DMS114 treated with DMSO at 0.1 percent for 48 hours (cell line): Measurements from ENCODE around the gene NRAP.

Source experiments
- DNase-seq: peaks from one replicate; lab custom pipeline; 2025; ENCODE audit not compliant: unreplicated experiment; lab: John Stamatoyannopoulos, UW

Gene NRAP

DNA sequence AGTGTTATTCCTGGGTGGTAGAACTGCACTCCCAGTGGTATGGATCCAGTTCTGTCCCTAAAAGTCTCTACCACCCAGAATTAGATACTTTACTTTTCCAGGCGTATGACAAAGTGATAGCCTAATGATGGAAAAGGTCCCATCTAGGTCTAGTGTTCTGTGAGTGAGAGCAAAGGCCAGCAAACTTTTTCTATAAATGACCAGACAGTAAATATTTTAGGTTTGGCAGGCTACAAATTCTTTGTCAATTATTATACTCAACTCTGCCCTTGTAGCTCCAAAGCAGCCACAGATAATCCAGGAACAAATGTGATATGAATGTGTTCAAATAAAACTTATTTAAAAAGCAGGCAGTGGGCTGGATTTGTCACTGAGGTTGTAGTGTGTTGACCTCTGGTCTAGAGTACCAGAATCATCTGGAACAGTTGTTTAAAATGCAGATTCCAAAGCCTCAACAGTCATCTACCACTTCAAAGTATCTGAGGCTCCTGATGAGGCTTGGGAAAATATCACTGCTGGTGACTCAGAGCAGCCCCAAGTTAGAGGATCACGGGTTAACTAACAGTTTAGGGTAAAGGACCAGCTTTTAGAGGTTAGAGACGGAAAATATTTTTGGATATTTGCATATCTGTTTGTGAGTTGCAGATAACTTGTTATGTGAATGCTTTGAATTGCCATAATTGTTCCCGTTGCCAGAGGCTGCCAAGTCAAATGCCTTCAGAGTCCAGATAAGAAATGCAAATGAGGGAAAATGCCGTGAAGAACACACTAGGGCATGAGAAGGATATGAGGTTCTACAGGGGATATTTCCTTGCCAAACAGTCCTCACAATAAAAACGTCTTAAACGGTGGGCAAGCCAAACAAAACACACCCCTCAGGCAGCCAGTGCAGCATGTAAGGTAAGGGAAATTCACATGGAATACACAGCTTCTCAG is 19.4 kb downstream of the NRAP start:
- no peak for DNase-seq

DNA sequence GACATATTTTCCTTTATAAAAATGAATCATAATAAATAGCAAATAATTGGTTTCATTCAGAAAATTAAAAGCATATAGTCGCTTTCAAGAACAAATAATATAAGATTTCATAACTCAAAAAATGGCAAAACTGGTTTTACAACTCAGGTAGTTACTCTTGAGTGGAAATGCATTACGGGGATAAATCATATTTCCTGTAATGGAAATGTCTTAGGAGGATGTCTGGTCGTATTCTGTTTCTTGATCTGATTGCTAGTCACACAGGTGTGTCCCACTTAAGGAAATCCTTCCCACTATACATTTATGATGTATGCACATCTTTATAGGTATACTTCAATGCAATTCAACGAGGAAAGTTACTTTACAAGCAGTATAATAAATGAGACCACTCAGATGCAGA is 20.7 kb downstream of the NRAP start:
- DNase-seq: no peak

DNA sequence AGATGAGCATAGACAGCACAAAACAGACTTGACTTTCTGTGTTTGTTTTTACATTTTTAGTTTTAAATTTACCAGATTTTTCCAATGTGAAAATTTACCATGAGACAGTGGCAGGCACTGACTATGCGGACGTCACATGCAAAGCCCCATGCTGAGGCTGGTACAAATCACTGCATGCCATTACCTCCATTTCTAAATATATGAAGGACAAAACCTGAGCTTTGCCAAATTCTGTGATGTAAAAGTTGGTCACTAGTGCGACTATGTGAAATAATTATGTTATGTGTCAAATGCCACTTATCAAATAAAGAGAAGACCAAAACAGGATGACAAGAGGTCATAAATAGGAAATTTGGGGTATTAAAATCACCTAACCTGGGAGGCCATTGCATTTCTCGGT is 22.1 kb downstream of the NRAP start:
- DNase-seq: no peak

DNA sequence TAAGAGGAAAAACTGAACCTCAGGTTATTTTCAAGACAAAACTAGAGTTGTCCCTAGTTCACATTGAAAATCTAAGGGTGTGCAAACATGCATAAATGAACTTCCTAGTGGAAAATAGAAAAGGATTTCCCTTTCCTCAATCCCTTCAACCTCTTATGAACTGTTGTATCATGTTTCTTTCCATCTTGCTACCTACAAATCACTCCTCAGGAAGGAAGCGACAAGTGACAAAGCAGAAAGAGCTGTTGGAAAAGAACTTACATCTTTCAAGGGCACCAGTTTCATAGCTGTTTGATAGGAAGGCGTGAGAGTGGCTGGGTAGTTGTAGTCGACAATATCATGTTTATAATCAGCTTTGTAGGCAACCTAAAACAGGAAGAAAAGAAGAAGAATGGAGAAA is 23.9 kb downstream of the NRAP start:
- DNase-seq: no peak

DNA sequence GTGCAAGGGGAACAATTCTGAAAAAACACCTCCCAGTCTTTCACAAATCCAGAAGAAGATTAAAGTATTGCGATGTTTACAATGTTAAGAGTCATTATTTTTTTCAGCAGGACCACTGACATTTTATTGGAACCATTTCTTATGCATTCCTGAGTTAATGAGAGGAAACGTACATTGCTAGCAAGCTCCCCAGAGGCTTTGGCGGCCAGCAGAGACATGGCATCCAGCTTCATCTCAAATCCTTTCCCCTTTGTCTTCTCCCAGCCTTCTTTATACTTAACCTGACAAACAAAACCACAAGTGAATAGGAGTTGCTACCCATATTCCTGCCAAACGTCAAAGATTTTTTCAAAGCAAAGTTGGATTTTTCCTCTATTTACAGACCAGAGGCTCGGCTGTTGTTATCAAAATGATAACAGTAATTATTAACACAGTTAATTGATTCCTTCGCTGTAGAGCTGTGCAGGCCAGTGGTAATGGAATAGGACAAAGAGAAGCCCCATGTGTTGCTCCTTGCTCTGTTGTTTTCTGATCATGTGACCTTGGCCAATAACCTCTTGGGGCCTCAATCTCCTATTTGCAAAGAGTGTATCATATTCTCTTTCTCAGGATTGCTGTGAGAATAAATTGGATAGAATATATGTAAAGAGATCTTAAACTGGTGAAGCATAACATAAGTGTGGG is 32.0 kb downstream of the NRAP start:
- no peak for DNase-seq

DNA sequence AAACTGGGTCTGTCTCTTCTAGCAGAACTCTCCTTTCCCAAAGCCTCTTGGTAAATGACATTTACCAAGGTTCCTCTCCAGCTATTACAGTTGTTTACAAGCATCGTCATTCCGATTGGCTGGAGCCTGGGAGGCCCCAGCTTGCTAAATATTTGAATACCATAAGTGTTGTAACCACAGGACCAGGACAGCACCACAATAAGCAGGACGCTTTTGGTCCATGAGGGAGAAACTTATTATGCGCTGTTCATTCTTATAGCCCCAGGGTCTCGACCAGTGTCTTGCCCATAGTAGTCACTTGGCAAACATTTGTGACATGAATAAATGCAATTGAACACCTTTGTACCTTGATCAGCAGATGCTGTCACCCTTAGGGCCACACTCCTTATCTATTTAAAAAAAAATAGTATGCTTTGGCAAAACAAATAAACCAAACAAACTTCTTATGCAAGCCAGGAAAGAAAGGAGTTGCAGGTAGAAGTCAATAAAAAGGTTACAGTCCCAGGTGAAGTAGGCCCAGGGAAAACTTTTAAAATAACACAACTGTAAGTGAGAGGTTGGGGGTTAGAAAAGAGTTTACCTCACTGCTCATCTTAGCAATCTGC is 32.8 kb downstream of the NRAP start:
- DNase-seq: no peak

DNA sequence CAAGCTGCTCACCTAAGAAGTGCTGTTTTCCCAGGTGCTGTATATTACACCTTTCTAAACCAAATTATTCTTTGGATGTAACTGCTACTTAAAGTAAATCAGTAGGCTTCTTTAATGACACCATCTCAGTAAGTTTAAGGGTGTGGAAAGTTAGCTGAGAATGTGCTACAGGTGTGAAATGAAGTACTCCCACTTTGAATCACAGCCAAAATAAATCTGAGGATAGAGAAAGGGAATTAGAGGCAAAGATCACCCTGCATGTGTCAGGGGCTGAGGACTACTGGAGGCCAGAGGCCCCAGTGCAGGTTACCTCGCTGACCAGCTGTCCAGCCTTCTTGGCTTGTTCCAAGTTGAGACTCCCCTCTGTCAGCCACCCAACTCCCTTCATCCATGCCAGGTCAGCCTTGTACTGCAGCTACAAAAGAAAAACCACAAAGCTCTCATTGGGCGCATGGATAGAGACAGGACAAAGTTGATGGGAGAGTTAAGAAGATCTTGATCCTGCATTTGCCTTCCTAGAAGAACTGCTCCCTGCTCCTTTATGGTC is 35.2 kb downstream of the NRAP start:
- DNase-seq: no peak

DNA sequence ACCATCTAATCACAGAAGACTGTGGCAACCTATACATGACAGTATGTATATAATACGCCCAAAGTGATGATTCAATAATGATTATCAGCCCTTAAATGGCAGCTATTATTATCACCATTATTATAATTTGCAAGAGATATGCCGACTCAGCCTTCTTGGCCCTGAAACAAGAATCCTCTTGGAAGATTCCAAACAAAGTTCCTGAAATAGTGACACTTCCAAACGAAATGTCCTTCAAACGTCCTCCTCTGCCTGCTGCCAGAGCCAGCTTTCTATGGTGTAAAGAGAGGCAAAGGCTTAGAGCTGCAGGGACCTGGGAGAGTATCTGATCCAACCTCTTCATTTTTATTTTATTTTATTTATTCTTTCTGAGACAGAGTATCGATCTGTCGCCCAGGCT is 36.0 kb downstream of the NRAP start:
- DNase-seq: no peak

DNA sequence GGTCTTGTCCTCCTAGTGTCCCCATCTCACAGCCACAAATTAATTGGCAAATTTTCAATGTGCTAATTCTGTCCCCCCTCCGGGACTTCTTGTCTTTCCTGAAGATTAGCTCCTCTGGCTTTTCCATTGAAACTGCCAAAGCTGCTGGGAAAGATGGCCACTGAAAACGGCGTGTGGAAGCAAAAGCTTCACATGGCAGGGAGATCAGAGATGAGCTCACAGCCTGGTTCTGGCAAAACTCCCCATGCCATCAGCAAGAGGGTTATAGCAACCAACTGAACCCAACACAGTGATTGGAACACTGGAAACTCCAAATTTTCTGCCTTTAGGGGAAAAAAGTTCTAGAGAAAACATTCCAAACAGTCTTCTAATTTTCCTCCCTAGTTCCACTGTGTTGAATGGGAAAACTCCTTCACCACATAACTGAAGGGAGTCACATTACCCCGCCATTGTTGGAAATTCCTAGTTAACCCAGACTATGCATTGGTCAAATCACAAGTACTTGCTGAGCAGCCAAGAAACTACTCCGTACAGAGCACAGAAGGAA is 37.0 kb downstream of the NRAP start:
- no peak for DNase-seq

DNA sequence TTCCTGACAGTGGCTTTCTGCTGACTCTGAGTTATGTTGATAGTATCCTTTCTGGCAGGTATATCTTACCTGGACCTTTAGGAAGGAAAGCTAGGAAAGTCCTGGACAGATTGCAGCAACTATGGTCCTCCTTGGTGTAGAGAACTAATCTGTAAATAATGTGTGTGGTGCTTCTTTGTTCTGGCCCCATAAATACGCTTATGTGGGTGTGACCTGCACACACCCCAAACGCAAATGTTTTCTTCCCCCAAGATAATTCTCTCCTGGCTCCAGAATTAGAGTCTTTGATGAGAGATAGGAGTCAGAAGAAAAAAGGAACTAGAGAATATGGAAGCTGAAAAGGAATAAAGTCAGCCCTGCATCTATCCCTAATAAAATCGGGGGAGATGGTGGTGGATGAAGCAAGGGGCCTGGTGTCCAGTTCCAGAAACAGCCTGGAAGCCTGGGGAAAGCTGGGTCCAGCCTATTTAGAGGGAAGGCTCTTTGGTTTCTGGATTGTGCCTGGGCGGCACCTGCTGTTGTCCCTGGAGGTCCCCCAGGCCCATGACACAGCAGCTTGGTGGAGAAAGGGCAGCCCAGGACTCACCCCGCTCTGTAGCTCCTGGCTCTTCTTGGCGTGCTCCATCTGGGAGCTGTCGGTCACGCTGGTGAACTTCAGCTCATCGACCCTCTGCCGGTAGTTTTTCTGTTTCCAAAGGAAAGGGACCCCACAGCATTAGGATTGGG is 38.2 kb downstream of the NRAP start:
- no peak for DNase-seq

DNA sequence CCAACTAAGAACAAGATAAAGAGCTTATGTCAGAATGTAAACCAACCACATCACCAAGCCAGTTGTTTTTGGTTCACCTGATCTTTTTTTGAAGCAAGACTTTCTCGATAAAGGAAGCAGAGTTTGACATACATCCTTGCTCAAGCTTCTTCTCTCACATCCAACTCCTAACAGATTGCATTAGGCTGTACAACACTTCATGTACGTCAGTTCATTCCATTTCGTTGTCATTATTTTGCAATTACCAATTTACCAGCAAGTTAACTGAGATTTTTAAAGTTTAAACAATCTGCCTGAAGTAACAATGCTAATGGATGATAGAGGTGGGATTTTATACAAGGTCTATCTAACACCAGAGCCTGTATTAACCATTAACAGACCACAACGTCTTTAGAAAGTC is 41.0 kb downstream of the NRAP start:
- DNase-seq: no peak

DNA sequence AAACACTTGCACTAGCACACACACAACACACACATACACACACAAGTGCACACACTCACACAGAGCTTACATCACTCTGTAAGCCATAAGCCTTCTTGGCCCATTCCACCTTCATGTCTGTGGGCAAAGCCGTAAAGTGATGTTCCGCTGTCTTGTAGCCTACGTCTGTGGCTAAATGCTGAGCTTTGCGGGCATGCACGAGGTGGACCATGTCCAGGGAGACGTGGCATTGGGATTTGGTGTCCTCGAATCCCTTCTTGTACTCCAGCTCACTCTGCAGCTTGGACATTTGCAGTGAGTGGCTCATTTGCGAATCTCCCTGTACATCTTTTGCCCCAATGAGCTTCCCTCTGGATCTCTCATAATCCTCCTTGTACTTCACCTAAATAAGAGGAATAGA is 42.0 kb downstream of the NRAP start:
- DNase-seq: no peak

DNA sequence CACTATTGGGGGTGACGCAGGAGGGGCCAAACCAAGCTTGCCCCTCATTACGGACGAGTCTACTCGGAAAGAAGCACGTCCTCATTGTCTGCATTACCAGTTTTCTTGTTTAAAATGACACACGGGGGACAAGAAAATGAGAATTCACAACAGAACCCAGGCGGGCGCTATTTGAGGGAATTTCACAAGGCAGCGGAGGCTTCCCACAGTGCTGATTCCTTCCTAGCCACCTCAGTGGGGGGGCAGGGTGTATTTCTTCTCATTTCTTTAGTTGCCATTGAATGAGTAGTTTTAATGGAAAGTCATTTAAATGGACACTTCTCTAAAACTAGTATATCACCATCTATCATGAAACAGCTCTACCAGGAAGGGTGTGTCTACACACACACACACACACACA is 42.9 kb downstream of the NRAP start:
- no peak for DNase-seq

DNA sequence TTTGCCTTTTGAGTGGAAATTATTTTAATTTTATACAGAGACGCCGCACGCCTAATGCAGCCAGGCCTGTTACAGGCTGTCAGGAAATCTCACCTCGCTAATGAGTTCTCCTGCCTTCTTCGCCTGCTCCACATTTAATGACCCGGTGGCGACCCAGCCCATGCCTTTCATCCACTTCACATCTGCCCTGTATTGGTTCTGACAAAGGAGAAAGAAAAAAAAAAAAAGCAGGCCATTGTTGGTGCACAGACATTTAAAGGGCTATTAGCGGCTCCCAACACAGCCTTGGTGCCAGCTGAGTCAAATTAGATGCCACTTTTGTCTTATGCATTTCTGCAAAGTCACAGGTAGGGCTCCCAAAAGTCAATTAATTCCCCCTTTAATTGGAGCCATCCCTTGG is 43.3 kb downstream of the NRAP start:
- no peak for DNase-seq

DNA sequence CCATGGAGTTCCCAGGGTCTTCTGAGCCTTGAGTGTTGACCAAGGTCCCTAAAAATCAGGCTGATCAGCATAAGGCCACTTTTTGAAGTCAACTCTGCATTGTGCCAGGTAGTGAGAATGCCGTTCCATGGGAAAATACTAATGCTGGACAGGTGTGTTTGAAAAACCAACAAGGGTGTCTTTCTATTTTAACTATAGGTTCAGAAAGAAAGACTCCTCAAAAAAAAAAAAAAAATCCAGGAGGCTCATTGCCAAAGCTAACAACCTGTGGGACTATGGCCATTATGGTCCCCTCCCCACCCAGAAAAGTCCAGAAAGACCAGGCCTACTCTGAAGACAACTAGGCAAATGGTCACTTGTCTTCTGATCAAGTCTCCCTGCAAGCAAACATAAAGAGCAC is 44.4 kb downstream of the NRAP start:
- DNase-seq: no peak

DNA sequence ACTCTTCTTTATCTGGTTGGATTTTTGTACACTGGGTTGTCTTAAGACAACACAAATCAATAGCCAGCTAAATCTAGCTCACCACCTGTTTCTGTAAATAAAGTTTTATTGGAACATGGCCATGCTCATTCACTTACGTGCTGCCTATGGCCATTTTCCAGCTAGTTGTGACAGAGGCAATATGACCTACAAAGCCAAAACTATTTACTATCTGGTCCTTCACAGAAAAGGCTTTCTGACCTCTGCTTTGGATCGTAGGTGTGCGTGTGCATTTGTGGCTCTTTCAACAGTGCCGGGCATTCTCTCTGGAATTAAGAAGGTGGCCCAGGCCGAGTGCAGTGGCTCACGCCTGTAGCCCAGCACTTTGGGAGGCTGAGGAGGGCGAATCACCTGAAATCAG is 45.5 kb downstream of the NRAP start:
- DNase-seq: no peak

DNA sequence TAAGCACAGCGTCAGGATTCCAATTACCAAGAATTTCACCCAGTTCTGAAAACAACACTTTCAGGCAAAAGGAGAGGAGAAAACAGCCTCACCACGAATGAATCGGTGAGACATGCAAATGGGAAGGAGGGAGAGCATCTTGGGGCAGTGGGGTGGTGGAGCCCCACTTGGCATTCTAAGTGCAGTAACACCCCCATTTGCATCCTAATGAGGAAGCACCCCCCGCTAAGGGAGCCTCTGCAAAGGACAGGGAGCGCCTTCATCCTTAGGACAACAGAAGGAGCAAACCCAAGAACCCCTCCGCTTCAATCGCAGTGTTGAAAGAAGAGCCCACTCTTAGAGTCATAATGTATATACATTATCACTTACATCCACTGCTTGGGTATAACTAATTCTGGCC is 46.8 kb downstream of the NRAP start:
- DNase-seq: no peak

DNA sequence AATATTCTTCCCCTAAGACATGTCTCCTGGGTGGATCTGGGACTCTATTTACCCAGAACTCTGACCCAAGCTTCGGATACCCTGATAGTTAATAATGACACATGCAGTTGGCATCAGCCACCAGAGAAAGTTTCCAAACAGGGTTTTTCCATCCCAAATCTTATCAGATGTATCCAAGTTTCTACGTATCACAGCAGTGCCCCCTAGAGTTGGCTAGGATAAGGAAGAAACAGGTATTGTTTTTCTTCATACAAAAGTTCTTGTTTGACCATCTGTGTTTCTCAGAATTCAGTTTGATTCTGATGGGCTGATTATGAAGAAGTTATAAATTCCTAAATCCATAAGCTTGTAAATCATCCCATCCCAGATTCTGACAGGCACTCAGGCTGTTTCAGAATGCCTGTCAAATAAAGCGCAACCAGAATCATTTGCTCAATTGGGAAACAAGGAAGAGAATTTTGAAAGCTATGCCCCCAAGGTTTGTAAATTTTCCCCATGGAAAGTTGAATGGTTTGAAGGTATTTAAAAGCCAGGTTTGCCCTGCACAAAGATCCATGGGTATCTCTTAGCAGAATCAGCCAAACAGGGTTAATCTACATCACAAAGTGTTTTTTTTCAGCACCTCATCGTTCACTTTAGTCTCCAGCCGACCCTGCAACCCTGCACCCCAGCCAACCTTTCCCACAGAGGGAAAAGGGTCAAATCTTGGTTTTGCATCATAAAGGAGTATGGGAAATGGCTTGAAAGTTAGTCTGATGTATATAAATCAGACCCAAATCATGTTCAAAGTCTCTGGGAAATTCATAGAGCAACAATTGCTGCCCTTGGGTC is 47.4 kb downstream of the NRAP start:
- DNase-seq: no peak

DNA sequence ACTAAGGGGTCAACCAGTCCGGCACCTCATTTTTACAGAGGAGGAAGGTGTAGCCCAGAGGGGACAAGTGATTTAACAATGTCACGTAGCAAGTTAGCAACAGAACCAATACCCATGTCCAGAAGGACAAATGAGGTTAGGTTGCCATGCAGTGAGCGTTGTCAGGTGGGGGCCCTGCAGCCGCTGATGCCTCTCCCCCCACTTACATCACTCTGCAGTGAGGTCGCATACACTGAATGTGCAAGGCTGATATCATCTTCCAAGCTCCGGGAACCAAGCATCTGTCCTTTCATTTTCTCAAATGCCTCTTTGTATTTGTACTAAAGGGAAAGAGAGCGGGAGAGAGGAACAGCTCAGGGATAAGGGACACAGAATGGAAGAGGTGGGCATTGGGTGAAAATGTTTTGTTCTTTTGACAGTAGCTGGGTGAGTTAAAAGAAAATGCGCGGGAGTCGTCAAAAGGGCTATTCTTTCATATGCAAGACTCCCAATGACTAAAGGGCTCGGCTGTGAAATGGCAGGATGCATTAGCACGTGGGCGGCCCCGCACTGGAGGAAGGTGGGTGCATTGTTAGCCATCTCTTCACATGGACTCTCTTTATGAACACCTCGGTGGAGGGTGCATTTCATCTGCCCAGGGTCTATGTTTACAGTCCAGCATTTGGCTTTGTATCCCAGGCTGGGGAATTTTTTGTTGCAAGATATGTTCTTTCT is 49.7 kb downstream of the NRAP start:
- DNase-seq: no peak
